GM19238 (cell line): ENCODE measurements around the gene ZNF556.

Experiments used
- DNase-seq: peaks from one replicate; pipeline ENCODE4 v3.0.0; 2011; ENCODE audit warnings: low spot score; ENCODE audit not compliant: insufficient read length

The ZNF556 gene

DNA sequence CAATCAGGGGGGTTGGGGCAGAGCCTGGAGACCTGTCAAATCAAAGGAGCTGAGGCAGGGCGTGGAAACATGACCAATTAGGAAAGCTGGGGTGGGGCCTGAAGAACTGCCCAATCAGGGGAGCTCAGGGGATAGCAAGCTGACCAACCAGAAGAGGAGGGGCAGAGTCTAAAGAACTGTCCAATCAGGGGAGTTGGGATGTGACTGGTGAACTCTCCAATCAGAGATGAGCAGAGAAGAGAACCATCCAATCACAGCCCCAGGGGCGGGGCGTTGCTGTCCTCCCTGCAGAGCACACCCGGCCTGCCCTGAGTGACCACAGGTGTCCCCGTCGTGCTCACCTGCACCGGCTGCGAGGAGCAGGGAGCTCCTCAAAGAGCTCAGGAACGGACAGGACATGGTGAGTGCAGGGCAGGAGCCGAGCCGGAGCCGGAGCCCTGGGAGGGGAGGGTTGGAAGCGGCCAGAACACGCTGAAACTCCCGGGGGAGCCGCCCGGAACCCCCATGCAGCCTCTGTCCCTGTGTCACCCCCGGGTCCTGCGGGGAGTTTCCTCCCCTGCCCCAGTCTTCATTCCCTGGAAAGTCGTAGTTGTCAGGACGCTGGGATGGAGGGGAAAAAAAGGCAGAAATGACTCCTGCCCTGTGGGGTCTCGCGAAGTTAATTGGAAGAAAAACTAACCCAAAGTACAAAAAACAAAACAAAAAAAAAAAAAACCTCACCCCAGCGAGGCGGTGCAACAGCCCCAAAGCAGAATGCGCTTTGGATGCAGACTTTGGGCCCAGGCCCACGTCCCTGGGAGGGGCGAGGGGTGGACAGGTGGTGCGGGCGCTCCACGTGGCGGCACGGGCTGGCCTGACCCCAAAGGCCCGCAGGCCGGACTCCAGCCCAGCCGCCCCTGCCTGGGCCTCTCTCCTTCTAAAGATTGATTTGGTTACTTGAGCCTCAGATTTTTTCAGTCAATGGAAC, at the start of gene ZNF556:
TSS of gene ZNF556 (plus strand) at position 311 of the 967 bp plus-strand sequence. CDS start at position 398, 87 bp downstream.
- DNase-seq: no peak

DNA sequence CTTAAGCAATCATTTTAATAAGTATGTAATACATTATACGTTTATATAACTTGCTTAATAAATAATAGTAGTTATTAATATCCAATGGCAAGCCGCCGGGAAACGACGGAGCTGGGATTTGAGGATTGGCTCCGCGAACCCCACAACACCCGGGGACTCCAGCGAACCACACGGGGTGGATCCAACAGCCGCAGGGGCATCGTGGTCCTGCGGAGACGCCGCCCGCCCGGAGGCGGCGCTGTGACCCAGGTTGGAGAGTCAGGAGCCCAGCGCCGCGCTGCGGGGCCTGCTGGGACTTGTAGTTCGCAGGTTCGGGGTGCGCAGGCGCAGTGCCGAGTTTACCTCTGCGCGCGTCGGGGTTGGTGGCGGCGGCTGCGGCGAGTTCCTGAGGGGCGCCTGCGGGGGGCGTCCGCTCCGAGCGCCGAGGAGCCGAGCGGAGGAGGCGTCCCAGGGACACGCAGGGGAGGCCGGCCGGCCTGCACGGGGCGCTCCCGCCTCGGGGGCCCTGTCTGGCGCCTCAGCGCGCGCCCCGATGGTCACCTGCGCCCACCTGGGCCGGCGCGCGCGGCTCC, 47.5 kb upstream of the ZNF556 start, which contains the start of gene ZNF554:
TSS of gene ZNF554 (plus strand) at position 329 of the 572 bp plus-strand sequence. CDS start at position 533, 204 bp downstream.
- peak; percentile 97 for DNase-seq

- DNase-seq: peak; percentile 28
Measured at GRCh38 chr19:2820112-2820702, 46.9 kb upstream of the ZNF556 start.

- no peak for DNase-seq
Measured at GRCh38 chr19:2822846-2823245, 44.3 kb upstream of the ZNF556 start.

GRCh38 chr19:2823646-2824045, 43.5 kb upstream of the ZNF556 start:
- DNase-seq: no peak

GRCh38 chr19:2824129-2824528, 43.0 kb upstream of the ZNF556 start:
- no peak for DNase-seq

- no peak for DNase-seq
Measured at GRCh38 chr19:2827022-2827421, 40.1 kb upstream of the ZNF556 start.

GRCh38 chr19:2827840-2828489, 39.2 kb upstream of the ZNF556 start:
- DNase-seq: no peak

DNA sequence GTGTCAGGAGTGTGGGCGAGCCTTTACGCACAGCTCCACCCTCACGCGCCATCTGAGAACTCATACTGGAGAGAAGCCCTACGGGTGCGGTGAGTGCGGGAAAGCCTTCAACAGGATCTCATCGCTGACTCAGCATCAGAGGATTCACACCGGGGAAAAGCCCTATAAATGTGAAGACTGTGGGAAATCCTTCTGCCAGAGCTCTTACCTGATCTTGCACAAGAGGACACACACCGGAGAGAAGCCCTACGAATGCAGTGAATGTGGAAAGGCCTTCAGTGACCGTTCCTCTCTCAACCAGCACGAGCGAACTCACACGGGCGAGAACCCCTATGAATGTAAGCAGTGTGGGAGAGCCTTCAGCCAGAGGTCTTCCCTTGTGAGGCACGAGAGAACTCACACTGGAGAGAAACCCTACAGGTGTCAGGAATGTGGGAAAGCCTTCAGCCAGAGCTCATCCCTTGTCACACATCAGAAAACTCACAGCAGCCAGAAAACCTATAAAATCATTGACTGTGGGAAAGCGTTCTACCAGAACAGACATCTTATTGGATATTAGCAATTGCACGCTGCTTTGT, 32.8 kb upstream of the ZNF556 start:
- no peak for DNase-seq

- no peak for DNase-seq
Measured at GRCh38 chr19:2837430-2837829, 29.7 kb upstream of the ZNF556 start.

GRCh38 chr19:2840794-2841791, 26.0 kb upstream of the ZNF556 start, which contains the start of gene ZNF555:
ZNF555 (plus strand) TSS chr19:2841475; CDS start chr19:2841573, 98 bp downstream.
- DNase-seq: peak; percentile 94

DNA sequence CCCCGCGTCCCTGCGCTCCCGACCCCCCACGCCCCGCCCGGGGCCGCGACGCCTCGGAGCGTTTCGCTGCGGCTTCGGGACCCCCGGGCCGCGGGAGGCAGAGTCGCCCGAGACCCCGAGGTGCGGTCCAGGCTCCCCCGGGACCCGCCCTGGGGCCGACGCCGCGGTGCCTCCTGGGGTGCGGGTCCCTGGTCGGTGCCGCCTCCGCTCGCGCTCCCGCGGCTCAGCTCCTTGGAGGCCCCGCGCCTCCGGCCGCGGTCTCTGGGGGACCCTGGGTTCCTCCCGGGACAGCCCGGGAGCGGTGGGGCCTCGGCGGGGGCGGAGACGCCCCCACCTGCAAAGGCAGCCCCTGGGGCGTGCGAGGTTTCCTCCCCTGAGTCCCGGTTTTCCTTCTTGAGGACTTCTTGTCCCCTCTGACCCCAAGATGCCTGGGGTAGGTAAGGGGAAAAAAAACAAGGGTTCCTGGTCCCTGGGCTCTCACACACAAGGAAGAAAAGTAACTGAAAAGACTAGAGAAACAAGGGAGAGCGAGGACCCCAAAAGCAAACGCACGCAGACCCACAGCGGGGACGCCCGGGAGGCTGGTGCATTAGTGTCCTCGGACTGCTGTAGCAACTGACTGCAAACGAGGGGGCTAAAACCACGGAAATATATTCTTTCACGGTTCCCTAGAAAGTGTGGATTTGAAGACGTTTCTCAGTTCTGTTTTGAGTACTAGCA, 25.1 kb upstream of the ZNF556 start:
- no peak for DNase-seq

DNA sequence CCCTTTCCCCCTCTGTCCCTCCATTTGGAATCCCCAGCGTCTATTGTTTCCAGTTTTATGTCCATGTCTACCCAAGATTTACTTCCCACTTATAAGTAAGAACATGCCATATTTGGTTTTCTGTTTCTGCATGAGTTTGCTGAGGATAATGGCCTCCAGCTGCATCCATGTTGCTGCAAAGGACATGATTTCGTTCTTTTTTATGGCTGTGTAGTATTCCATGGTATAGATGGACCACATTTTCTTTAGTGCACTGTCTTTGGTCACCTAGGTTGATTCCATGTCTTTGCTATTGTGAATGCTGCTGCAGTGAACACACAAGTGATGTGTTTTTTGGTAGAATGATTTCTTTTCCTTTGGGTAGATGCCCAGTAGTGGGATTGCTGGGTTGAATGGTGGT, 22.0 kb upstream of the ZNF556 start:
- no peak for DNase-seq

- no peak for DNase-seq
Measured at GRCh38 chr19:2846180-2846894, 20.8 kb upstream of the ZNF556 start.

GRCh38 chr19:2847507-2847906, 19.6 kb upstream of the ZNF556 start:
- DNase-seq: no peak

DNA sequence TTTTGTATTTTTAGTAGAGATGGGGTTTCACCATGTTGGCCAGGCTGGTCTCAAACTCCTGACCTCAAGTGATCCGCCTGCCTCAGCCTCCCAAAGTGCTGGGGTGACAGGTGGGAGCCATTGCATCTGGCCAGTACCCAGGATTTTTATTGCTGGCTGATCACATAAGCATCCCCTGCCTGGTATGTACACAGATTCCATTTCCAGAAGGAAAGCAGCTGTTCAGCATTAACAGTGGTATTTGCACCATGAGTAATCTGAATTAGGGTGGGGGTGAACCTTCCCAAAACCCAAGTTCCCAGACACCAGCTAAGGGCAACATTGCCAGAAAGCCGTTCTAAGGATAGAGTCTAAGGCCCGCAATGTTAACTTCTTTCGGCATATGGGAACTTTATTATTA, 18.5 kb upstream of the ZNF556 start:
- no peak for DNase-seq

- no peak for DNase-seq
Measured at GRCh38 chr19:2850256-2850925, 16.7 kb upstream of the ZNF556 start.

DNA sequence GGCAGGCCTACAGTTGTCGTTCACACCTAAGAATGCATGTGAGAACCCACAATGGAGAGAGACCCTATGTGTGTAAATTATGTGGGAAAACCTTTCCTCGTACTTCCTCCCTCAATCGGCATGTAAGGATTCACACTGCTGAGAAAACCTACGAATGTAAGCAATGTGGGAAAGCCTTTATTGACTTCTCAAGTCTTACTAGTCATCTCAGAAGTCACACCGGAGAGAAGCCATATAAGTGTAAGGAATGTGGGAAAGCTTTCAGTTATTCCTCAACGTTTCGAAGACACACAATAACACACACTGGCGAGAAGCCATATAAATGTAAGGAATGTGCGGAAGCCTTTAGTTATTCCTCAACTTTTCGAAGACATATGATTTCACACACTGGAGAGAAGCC, 14.5 kb upstream of the ZNF556 start:
- no peak for DNase-seq
